LNCaP clone FGC (cell line): Measurements from ENCODE around the gene GET4.
"Not testable (repeated sequence)": the region's sequence is repeated elsewhere in the genome, so short reads cannot be mapped to it uniquely, and the experiment has no call there.

Source experiments
- DNase-seq: peaks from one replicate; pipeline ENCODE4 v3.0.0-alpha.2; 2011; ENCODE audit warnings: low read depth
- H3K4me3 ChIP-seq: 2 replicates; pipeline ENCODE4 v1.5.1; 2011; ENCODE audit warnings: mild to moderate bottlenecking, low read depth, low read length, control low read depth
- CTCF ChIP-seq: IDR thresholded peaks from 2 replicates; pipeline ENCODE4 v1.5.1; 2012; ENCODE audit warnings: mild to moderate bottlenecking; ENCODE audit not compliant: control insufficient read depth, insufficient read depth; ENCODE audit errors: extremely low read depth

GET4 gene

GRCh38 chr7:869348-869747, 7.0 kb upstream of the GET4 start:
- no peak for TF ChIP-seq CTCF
- no peak overlapping the region for H3K4me3 ChIP-seq
- no peak for DNase-seq

- TF ChIP-seq CTCF = no peak
- DNase-seq = no peak
- no peak overlapping the region for H3K4me3 ChIP-seq
Observed at GRCh38 chr7:871900-872537, 4.3 kb upstream of the GET4 start.

DNA sequence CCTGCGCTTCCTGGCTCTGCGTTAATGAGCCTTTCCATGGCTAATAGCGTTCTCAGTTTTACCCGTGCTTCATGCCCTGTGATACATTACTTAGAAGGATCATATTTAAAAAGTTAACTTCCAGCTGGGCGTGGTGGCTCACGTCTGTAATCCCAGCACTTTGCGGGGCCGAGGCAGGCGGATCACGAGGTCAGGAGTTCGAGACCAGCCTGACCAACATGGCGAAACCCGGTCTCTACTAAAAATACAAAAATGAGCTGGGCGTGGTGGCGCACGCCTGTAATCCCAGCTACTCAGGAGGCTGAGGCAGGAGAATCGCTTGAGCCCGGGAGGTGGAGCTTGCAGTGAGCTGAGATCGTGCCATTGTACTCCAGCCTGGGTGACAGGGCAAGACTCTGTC, 3.7 kb upstream of the GET4 start:
- not testable (repeated sequence) for DNase-seq, H3K4me3 ChIP-seq

- DNase-seq = peak; percentile 88
- peak; percentile 98 for TF ChIP-seq CTCF
- H3K4me3 ChIP-seq = no peak overlapping the region
Observed at GRCh38 chr7:873367-874002, 2.9 kb upstream of the GET4 start.

- TF ChIP-seq CTCF = no peak
- no peak overlapping the region for H3K4me3 ChIP-seq
- DNase-seq = no peak
Observed at GRCh38 chr7:874031-874749, 2.2 kb upstream of the GET4 start.

DNA sequence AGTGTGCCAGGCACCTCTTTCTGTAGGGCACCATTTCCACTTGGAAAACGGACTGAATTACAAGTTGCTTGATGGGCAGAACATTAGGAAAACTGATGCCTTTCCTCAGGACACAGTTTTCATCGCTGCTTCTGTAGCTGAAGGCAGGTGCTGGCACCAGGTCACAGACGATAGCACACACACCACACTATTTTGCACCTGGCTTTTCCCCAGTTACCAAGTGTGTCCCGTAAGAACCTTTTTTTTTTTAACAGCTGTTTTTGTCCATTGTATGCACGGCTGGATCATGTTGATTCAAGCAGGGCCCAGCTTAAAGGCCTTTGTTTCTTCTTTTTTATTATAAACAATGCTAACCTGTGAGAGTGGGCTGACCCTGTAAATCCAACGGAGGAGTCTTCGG, 1.3 kb upstream of the GET4 start:
- no peak for DNase-seq
- no peak for TF ChIP-seq CTCF
- no peak overlapping the region for H3K4me3 ChIP-seq

DNA sequence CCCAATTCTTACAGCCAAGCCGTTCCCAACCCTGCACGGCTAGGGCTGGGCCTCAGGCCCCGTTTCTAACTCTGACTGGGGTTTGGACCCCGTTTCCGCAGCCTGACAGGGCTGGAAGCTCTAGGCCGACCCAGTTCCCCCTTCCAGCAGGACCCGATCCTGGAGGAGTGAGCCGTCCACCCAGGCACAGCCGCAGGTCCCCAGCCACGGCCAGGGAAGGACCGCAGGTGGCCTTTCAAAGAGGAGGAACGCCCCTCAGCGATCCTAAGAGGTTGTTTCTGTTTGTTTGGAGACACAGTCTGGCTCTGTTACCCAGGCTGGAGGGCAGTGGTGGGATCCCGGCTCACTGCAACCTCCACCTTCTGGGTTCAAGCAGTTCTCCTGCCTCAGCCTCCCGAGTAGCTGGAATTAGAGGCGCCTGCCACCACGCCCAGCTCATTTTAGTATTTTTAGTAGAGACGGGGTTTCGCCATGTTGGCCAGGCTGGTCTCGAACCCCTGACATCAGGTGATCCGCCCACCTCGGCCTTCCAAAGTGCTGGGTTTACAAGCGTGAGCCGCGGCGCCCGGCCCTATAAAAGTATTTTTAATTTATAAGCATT, 778 bp upstream of the GET4 start:
- DNase-seq = no peak
- TF ChIP-seq CTCF = no peak
- peak overlapping the region; percentile 50 for H3K4me3 ChIP-seq
